Measurements from ENCODE around the gene DTNBP1. TPM values are rescaled to one million over a fixed set of nuclear protein-coding genes. Genes with fewer than 3 reads are reported as not detected.
"Not testable (repeated sequence)": the region's sequence is repeated elsewhere in the genome, so short reads cannot be mapped to it uniquely, and the experiment has no call there.

DTNBP1 gene
- total RNA-seq, 1 donor from 2014 or later, result 9.4 TPM

- DNase-seq (ENCODE audit: low read depth in 2 of 2), result no peak
These were observed 105.7 kb downstream of the DTNBP1 start for GRCh38 chr6:15557174-15557573.

GRCh38 chr6:15556711-15557110 lies 106.1 kb downstream of the DTNBP1 start:
- no peak for DNase-seq (ENCODE audit: low read depth in 2 of 2)

DNA sequence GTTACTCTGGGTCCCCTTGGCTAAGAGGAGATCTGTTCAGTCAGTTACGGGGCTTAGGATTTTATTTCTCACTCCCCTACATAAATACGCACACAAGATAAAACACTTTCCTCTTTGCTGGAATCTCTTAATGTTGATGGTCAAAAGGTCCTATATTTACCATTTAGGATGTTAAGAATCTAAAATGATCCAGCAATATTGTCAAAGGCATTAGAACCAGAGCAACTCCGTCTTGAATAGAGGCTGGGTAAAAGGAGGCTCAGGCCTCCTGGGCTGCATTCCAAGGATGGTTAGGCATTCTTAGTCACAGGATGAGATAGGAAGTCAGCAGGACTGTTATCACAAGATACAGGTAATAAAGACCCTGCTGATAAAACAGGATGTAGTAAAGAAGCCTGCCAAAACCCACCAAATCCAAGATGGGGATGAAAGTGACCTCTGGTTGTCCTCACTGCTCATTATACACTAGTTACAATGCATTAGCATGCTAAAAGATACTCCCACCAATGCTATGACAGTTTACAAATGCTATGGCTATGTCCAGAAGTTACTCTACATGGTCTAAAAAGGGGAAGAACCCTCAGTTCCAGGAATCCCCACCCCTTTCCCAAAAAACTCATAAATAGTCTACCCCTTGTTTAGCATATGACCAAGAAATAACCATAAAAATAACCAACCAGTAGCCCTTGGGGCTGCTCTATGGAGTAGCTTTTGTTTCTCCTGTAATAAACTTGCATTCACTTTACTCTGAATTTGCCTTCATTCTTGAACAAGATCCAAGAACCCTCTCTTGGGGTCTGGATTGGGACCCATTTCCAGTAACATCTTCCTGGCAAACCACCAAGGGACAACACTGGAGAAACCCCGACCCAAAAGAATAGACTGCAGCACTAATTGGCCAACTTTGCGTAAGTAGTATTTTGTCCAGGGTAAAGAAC lies 107.5 kb downstream of the DTNBP1 start:
- DNase-seq (ENCODE audit: low read depth in 2 of 2), result peak in 1 of 2 donors; percentile 58

DNA sequence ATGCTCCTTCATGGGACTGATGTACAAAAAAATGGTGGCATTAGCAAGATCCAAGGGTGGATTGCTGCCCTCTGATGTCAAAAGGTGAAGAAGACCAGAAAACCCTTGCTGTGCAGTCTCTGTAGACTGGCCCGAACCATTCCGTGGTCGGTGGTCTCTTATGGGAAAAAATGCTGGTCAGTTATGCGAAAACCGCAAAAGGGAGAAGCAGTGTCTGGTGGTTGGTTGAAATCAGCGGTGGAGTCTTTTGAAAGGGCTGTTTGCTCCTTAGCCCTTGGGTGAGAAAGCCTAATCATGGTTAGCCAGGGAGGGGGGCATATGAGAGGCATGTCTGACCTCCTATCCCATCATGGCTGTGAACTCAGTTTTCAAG lies 108.1 kb downstream of the DTNBP1 start:
- DNase-seq (ENCODE audit: low read depth in 2 of 2), result no peak

DNA sequence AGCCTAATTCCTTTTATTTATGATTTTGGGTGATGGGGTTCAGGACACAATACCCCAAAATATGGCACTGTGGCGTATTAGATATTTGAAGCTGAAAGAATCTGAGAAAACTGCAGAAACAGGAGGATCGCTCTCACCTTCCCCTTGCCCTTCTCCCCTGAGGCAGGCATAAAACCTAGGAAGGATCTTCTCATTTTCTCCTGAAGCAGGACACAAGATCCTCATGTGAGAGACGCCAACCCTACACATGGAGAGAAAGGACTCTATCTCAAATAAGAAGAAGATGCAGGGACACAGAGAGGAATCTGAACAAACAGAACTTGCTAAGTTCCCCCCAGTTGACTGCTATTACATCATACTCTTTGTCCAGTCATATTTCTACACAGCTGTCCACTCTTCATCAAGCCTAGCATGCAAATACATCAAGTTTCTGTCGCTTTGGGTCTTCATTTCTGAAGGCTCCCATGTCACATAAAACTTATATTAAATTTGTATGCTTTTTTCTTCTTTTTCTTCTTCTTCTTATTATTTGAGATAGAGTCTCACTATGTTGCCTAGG lies 109.0 kb downstream of the DTNBP1 start:
- DNase-seq (ENCODE audit: low read depth in 2 of 2), result no peak

DNA sequence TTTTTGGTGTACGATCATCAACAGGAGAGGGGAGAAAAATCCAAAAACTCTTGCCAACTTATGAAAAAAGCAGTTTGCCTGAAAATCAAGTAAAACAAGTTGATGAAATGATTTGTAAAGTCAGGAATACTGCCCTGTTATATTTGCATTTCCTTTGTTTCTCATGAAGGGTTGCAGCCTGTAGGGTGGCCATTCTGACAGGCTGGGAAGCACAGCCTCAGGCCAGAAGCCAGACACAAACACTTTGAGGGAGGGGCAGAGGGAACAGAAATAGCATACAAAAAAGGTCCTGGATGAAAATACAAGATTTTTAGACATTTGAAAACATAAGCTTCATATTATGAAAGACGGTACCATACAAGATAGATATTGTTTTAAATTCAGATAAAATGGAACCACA lies 109.8 kb downstream of the DTNBP1 start:
- no peak for DNase-seq (ENCODE audit: low read depth in 2 of 2)

DNA sequence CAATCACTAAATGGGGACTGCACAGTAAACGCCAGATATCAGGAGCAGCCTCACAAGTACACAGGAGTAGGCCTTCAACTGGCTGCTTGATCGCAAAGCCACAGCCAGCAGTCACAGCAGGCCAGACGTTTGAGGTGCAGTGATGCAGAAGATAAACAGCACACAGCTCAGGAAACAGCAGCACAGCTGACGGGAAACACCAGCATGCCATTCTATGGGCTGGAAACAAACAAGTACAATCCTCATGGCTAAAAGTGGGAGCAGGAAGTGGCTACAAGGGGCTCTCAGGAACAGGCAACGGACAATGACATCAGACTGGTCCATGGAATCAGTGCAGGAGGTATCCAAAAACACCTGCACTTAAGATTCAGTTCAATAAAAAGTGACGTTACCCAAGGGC lies 111.0 kb downstream of the DTNBP1 start:
- peak; percentile 91 to 95 for DNase-seq (ENCODE audit: low read depth in 2 of 2)

DNA sequence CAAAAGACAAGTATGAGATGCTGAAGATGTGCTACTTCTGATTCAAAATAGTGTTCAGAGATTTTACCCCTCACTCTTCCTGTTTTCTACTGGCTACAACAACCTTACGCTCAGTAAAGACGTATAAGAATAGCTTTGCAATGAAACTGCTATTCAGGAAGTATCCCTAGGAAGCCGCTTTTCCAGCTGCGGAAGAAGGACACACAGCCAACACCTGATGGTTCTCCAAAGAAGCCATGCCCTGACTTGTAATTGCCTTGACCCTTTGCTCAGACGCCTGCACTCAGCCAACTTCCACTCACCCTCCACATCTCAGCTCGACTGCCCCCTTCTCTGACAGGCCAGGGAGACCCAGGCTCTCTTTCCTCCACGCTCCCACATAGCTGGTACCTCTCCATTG lies 111.6 kb downstream of the DTNBP1 start:
- peak in 1 of 2 donors; percentile 41 for DNase-seq (ENCODE audit: low read depth in 2 of 2)

DNA sequence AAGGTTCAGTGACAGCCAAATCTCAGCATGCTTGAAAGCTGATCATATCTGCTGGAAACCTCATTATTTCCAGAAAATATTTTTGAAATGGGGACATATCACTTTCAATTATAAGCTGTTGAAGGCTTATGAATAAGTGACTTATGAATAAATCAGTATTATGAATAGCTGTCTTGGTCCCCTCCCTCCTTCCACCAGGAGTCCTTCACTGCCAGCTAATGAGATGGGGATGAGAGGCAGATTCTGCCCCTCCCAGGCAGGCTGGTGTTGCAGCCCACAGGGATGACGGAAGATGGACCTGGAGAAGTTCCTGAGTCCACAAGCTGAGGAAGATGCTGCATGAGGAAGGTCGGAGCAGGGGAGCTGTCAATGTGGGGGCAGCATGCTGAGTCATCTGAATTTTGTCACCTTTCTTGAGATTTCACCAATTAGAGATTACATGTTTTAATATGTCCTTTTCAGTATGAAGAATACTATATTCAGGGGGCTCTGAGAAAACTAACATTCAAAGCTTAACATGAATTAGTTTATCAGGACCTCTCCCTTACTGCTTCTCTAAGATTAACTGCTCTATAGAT lies 112.2 kb downstream of the DTNBP1 start:
- DNase-seq (ENCODE audit: low read depth in 2 of 2), result no peak

GRCh38 chr6:15549371-15549770 lies 113.5 kb downstream of the DTNBP1 start:
- DNase-seq (ENCODE audit: low read depth in 2 of 2), result no peak

DNA sequence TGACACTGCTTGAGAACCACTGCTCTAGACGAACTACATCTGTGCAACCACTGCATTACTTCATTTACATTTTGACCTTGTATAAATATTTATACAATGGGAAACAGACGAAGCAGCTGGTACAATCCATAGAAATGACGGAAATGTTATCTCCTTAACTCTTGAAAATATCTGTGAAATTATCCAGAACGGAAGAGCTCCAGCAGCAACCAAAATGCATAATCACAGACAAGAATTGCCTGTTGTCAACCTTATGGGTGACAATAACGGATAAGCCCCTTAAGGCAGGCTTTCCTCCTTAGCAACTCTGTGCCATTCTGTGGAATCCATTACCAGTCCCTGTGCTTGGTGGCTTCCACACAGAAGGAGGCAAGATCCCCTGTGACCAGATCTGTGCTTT lies 115.4 kb downstream of the DTNBP1 start:
- peak in 1 of 2 donors; percentile 46 for DNase-seq (ENCODE audit: low read depth in 2 of 2)

- no peak for DNase-seq (ENCODE audit: low read depth in 2 of 2)
These were observed 116.2 kb downstream of the DTNBP1 start for GRCh38 chr6:15546591-15546990.

DNA sequence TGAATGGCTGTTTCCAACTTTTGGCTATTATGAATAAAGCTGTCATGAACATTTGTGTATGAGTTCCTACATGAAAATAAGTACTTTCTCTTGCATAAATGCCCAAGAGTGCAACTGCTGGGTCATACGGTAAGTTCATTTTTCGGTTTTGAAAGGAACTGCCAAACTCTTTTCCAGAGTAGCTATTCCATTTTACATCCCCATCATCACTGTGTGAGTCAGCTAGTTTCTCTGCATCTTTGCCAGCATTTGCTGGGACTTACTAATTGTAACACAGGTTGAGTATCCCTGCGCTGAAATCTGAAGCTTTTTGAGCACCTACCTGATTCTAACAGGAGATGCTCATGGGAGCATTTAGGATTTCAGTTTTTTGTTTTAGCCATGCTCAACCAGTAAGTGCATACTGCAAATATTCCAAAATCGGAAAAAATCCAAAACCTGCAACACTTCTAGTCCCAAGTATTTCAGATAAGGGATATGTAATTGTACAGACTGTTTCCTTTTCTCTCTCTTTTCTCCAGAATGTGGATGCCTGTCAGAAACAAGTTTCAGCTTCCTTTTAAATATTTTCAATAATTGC lies 118.4 kb downstream of the DTNBP1 start:
- no peak for DNase-seq (ENCODE audit: low read depth in 2 of 2)

GRCh38 chr6:15543332-15543917 lies 119.4 kb downstream of the DTNBP1 start:
- DNase-seq (ENCODE audit: low read depth in 2 of 2), result not testable (repeated sequence)

DNA sequence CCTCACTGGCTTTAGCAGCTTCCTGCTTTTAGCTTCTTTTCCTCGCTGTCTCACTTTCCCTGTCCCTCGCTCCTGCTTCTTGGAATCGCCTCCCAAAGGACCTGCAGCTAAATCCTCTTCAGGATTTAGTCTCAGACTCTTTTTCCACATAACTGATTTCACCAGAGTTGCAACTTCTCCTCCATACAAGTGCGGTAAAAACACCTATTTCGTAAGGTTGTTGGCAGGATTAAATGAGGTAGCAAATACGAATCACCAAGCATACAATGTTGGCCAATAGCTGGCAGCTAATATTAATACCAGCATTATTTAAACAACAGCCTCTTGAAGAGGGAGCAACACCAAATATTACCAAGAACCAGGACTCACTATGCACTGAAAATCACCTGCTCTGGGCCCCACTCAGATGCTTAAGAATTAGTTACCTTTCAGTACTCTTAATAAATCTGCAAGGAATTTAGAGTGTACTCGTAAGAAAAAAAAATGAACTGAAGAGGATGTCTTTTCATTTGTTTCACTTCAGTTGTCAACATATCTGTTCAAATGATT lies 123.0 kb downstream of the DTNBP1 start:
- no peak for DNase-seq (ENCODE audit: low read depth in 2 of 2)

- no peak for DNase-seq (ENCODE audit: low read depth in 2 of 2)
These were observed 123.9 kb downstream of the DTNBP1 start for GRCh38 chr6:15538766-15539495.

- no peak for DNase-seq (ENCODE audit: low read depth in 2 of 2)
These were observed 124.7 kb downstream of the DTNBP1 start for GRCh38 chr6:15538106-15538505.

DNA sequence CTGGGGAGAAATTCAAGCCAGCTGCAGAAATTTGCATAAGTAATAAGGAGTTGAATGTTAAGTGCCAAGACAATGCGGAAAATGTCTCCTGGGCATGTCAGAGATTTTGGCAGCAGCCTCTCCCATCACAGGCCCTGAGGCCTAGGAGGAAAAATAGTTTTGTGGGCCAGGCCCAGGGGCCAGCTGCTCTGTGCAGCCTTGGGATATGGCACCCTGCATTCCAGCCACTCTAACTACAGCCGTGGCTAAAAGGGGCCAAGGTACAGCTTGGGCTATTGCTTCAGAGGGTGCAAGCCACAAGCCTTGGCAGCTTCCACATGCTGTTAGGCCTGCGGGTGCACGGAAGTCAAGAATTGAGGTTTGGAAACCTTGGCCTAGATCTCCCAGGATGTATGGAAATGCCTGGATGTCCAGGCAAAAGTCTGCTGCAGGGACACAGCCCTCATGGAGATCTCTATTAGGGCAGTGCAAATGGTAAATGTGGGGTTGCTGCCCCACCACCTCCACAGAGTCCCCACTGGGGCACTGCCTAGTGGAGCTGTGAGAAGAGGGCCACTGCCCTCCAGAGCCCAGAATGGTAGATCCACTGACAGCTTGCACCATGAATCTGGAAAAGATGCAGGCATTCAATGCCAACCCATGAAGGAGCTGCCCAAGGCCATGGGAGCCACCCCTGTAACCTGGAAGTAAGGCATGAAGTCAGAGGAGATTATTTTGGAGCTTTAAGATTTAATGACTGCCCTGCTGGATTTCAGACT lies 126.5 kb downstream of the DTNBP1 start:
- no peak for DNase-seq (ENCODE audit: low read depth in 2 of 2)

DNA sequence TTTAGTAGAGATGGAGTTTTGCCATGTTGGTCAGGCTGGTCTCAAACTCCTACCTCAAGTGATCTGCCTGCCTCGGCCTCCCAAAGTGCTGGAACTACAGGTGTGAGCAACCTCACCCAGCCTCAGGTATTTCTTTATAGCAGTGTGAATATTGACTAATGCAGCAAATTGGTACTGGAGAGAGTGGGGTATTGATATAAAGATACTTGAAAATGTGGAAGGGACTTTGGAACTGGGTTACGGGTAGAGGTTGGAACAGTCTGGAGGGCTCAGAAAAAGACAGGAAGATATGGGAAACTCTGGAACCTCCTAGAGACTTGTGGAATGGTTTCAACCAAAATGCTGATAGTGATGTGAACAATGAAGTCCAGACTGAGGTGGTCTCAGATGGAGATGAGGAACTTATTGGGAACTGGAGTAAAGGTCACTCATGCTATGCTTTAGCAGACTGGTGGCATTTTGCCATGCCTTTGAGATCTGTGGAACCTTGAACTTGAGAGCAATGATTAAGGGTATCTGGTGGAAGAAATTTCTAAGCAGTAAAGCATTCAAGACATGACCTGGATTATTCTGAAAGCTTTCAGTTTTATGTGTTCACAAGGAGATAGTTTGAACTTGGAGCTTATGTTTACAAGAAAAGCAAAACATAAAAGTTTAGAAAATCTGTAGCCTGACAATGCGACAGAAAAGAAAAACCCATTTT lies 127.2 kb downstream of the DTNBP1 start:
- no peak for DNase-seq (ENCODE audit: low read depth in 2 of 2)

- no peak for DNase-seq (ENCODE audit: low read depth in 2 of 2)
These were observed 127.9 kb downstream of the DTNBP1 start for GRCh38 chr6:15534974-15535373.
